SK-N-SH (cell line): Measurements from ENCODE around the gene PPP2R1B. TPM values are rescaled to one million over a fixed set of nuclear protein-coding genes. Genes with fewer than 3 reads are reported as not detected.

Experiments used
- CTCF ChIA-PET: fragments of 300-600, 350-600 bp; formaldehyde crosslinking; extraction: SDS; loops from one replicate; lab custom pipeline; 2021; lab: Yijun Ruan, JAX
- POLR2A ChIA-PET: fragments of 350-600 bp; sonication (Branson Sonifier 250); formaldehyde crosslinking; extraction: SDS; loops from one replicate; lab custom pipeline; 2020; ENCODE audit warnings: antibody characterized with exemption, inconsistent platforms; lab: Yijun Ruan, JAX
- DNase-seq: peaks from one replicate; pipeline ENCODE4 v3.0.0; 2012
- H2AFZ ChIP-seq: fragments of 200-600 bp; sonication (generic); 2 replicates; pipeline ENCODE4 v1.8.1; 2016; ENCODE audit warnings: antibody characterized with exemption, mild to moderate bottlenecking, low read depth
- H3F3A ChIP-seq: fragments of 200-600 bp; sonication (generic); replicated peaks from 2 replicates; pipeline ENCODE3; 2016; ENCODE audit warnings: antibody characterized with exemption, mild to moderate bottlenecking; ENCODE audit not compliant: insufficient read depth
- H3K27ac ChIP-seq, 2 experiments: fragments of 200-500 bp in 1 of 2; fragments of 200-600 bp in 1 of 2; sonication (Bioruptor generic) in 1 of 2; sonication (generic), shearing (Covaris generic) in 1 of 2; 2 replicates each; pipeline versions ENCODE4 v1.5.1 to v1.6.1; 2014 to 2016; ENCODE audit warnings: low read depth in 2 of 2, inconsistent platforms in 1 of 2, low read length in 1 of 2, mild to moderate bottlenecking in 1 of 2, mixed read lengths in 1 of 2
- H3K27me3 ChIP-seq: fragments of 200-600 bp; sonication (generic), shearing (Covaris generic); 2 replicates; pipeline ENCODE4 v1.6.1; 2016; ENCODE audit warnings: mixed run types; ENCODE audit not compliant: insufficient read depth
- H3K36me3 ChIP-seq, 2 experiments: fragments of 200-500 bp in 1 of 2; fragments of 200-600 bp in 1 of 2; sonication (Bioruptor generic) in 1 of 2; sonication (generic) in 1 of 2; replicated peaks in 1 of 2; 2 replicates each; pipeline versions ENCODE3 to v1.5.1; 2014 to 2016; ENCODE audit warnings: low read length in 1 of 2, mild to moderate bottlenecking in 1 of 2; ENCODE audit not compliant: insufficient read depth in 2 of 2, control insufficient read depth in 1 of 2
- H3K4me1 ChIP-seq, 2 experiments: fragments of 200-500 bp in 1 of 2; fragments of 200-600 bp in 1 of 2; sonication (Bioruptor generic) in 1 of 2; sonication (generic), shearing (Covaris generic) in 1 of 2; 2 replicates each; pipeline versions ENCODE4 v1.5.1 to v1.6.1; 2014 to 2016; ENCODE audit warnings: low read depth in 1 of 2, low read length in 1 of 2, mixed run types in 1 of 2; ENCODE audit not compliant: insufficient read depth in 2 of 2, control insufficient read depth in 1 of 2
- H3K4me2 ChIP-seq: fragments of 200-600 bp; sonication (generic), shearing (Covaris generic); 2 replicates; pipeline ENCODE4 v1.6.1; 2017; ENCODE audit warnings: mixed run types
- H3K4me3 ChIP-seq, 2 experiments: fragments of 200-500 bp in 1 of 2; fragments of 200-600 bp in 1 of 2; sonication (Bioruptor generic) in 1 of 2; sonication (generic), shearing (Covaris generic) in 1 of 2; 2 replicates each; pipeline versions ENCODE4 v1.5.1 to v1.8.1; 2014 to 2016; ENCODE audit warnings: low read depth in 2 of 2, inconsistent platforms in 1 of 2, low read length in 1 of 2, mild to moderate bottlenecking in 1 of 2, mixed read lengths in 1 of 2, moderate library complexity in 1 of 2
- H3K79me2 ChIP-seq: fragments of 200-600 bp; sonication (generic); 2 replicates; pipeline ENCODE4 v1.8.1; 2017; ENCODE audit warnings: mild to moderate bottlenecking; ENCODE audit not compliant: insufficient read depth
- H3K9ac ChIP-seq: fragments of 200-600 bp; sonication (generic); 2 replicates; pipeline ENCODE4 v1.6.1; 2017; ENCODE audit warnings: mixed run types
- H3K9me2 ChIP-seq: fragments of 200-600 bp; sonication (generic); 2 replicates; pipeline ENCODE4 v1.6.1; 2017; ENCODE audit warnings: mixed run types
- H3K9me3 ChIP-seq: fragments of 200-600 bp; sonication (generic); 2 replicates; pipeline ENCODE4 v1.6.1; 2017; ENCODE audit warnings: mixed run types, mild to moderate bottlenecking, moderate library complexity
- H4K20me1 ChIP-seq: fragments of 200-600 bp; sonication (generic); 2 replicates; pipeline ENCODE4 v1.6.1; 2017; ENCODE audit warnings: mild to moderate bottlenecking, mixed run types; ENCODE audit not compliant: insufficient read depth
- CHD2 ChIP-seq: fragments of 150-350 bp; IDR thresholded peaks from 2 replicates; pipeline ENCODE4 v1.6.1; 2018; ENCODE audit warnings: low read length; ENCODE audit not compliant: partially characterized antibody
- CTCF ChIP-seq: fragments of 200-600 bp; sonication (generic); IDR thresholded peaks from 2 replicates; pipeline ENCODE4 v1.6.1; 2017; ENCODE audit warnings: antibody characterized with exemption, mild to moderate bottlenecking, moderate library complexity
- EP300 ChIP-seq, 2 experiments: IDR thresholded peaks; 2 replicates each; pipeline versions ENCODE4 v1.4.0 to v1.6.1; 2012; ENCODE audit warnings: borderline replicate concordance in 1 of 2, low read depth in 1 of 2, low read length in 1 of 2
- FOSL2 ChIP-seq: IDR thresholded peaks from 2 replicates; pipeline ENCODE4 v1.4.0; 2012; ENCODE audit warnings: low read depth, mild to moderate bottlenecking, moderate library complexity, borderline replicate concordance
- GATA2 ChIP-seq: sonication (generic); formaldehyde crosslinking; IDR thresholded peaks from 2 replicates; pipeline ENCODE4 v1.5.0; 2020; ENCODE audit warnings: mild to moderate bottlenecking, missing genetic modification reagents
- JUND ChIP-seq: IDR thresholded peaks from 2 replicates; pipeline ENCODE4 v1.4.0; 2012
- MAX ChIP-seq: IDR thresholded peaks from 2 replicates; pipeline ENCODE4 v1.4.0; 2012; ENCODE audit warnings: low read depth
- MEF2A ChIP-seq: IDR thresholded peaks from 2 replicates; pipeline ENCODE4 v1.4.0; 2012; ENCODE audit warnings: low read depth, borderline replicate concordance
- NFIC ChIP-seq: IDR thresholded peaks from 2 replicates; pipeline ENCODE4 v1.4.0; 2012; ENCODE audit warnings: borderline replicate concordance
- RAD21 ChIP-seq: IDR thresholded peaks from 2 replicates; pipeline ENCODE4 v1.6.1; 2012; ENCODE audit warnings: mild to moderate bottlenecking, low read length
- RCOR1 ChIP-seq: fragments of 150-350 bp; IDR thresholded peaks from 2 replicates; pipeline ENCODE4 v1.6.1; 2017; ENCODE audit warnings: antibody characterized with exemption, low read length
- REST ChIP-seq: IDR thresholded peaks from 2 replicates; pipeline ENCODE4 v1.6.1; 2012; ENCODE audit warnings: mild to moderate bottlenecking, low read depth, low read length, moderate library complexity
- RFX5 ChIP-seq: IDR thresholded peaks from 2 replicates; pipeline ENCODE4 v1.6.1; 2012; ENCODE audit warnings: mild to moderate bottlenecking, improper control_type of control experiment, low read length
- SIN3A ChIP-seq: IDR thresholded peaks from 2 replicates; pipeline ENCODE4 v1.6.1; 2012; ENCODE audit warnings: low read depth, mild to moderate bottlenecking, low read length, moderate library complexity, borderline replicate concordance
- TCF12 ChIP-seq: IDR thresholded peaks from 2 replicates; pipeline ENCODE4 v1.4.0; 2012
- USF1 ChIP-seq: IDR thresholded peaks from 2 replicates; pipeline ENCODE4 v1.4.0; 2012; ENCODE audit warnings: low read depth, borderline replicate concordance
- ZBTB33 ChIP-seq: IDR thresholded peaks from 2 replicates; pipeline ENCODE4 v1.4.0; 2012; ENCODE audit warnings: low read depth, borderline replicate concordance
- WGBS: methylation state at CpG from one replicate; pipeline ENCODE4 v1.1.6; 2017; ENCODE audit warnings: low lambda C conversion rate; 5-methylcytosine and 5-hydroxymethylcytosine counted together
- polyA plus RNA-seq, 3 experiments: library from polyadenylated mRNA; depleted of rRNA; stranded (reverse); fragments of >200 nt; gene quantifications; 2 replicates each; pipeline ENCODE4 v1.2.3, GENCODE V29; 2012

The PPP2R1B gene
- polyA plus RNA-seq, 1 of the 3 experiments (the other 2 are of a cell fraction), result 25.9 TPM

- TF ChIP-seq TCF12 (peak; percentile 21; the same call in 1 of the 2 replicates), ZBTB33 (no peak)
- Histone ChIP-seq H3K79me2 (no peaks in the 10 kb centered on the region), H3K4me3 (no peak overlapping the region), H3K9me2 (no peaks in the 10 kb centered on the region), H3K4me2 (no peak overlapping the region), H3K27ac (peak overlapping the region in 1 of 2 experiments; percentile 81; a peak in 1 of 4 replicates), H3F3A (peaks cover 27% of the 10 kb centered on the region), H3K9me3 (no peaks in the 10 kb centered on the region), H2AFZ (no peak overlapping the region), H3K9ac (no peak overlapping the region), H3K27me3 (no peaks in the 10 kb centered on the region), H4K20me1 (no peaks in the 10 kb centered on the region), H3K36me3 (peaks cover 0 to 5% of the 10 kb centered on the region in 2 experiments), H3K4me1 (peaks cover 18 to 26% of the 10 kb centered on the region in 2 experiments; a peak in 3 of 4 replicates)
- ChIA-PET CTCF (interaction anchor here (0.6 to 2.9 kb wide), 9 partner anchors 12 to 229 kb away, joined by 3 to 11 read pairs (median 5); no protein-coding TSS in a partner anchor), POLR2A (no interaction called here)
- DNase-seq, result no peak
- 95% methylated on average over 7 of the region's 7 CpGs for WGBS
These were observed 29.3 kb upstream of the PPP2R1B start for GRCh38 chr11:111795334-111795985.

GRCh38 chr11:111793863-111794262 lies 27.7 kb upstream of the PPP2R1B start:
- CTCF ChIA-PET, result interaction anchor here (0.6 to 2.6 kb wide), 5 partner anchors 17 to 207 kb away, joined by 3 to 13 read pairs (median 8); no protein-coding TSS in a partner anchor
- Histone ChIP-seq H3K9me3 (no peaks in the 10 kb centered on the region), H2AFZ (no peak overlapping the region), H3F3A (peaks cover 27% of the 10 kb centered on the region), H3K79me2 (no peaks in the 10 kb centered on the region), H3K4me1 (peaks cover 18 to 26% of the 10 kb centered on the region in 2 experiments; a peak in 3 of 4 replicates), H3K27ac (peak overlapping the region; percentile 29 to 81; a peak in 3 of 4 replicates), H3K4me3 (no peak overlapping the region; a peak in 1 of 4 replicates), H3K27me3 (no peaks in the 10 kb centered on the region), H3K9ac (peak overlapping the region; percentile 15; the same call in 1 of the 2 replicates), H3K9me2 (no peaks in the 10 kb centered on the region), H4K20me1 (no peaks in the 10 kb centered on the region), H3K4me2 (peak overlapping the region; percentile 31; the same call in 1 of the 2 replicates), H3K36me3 (peaks cover 0 to 5% of the 10 kb centered on the region in 2 experiments)
- WGBS, result 12% methylated on average over 5 of the region's 5 CpGs
- POLR2A ChIA-PET, result no interaction called here
- peak; percentile 75 for DNase-seq
- TF ChIP-seq CTCF (no peak), SIN3A (0 out of 2 replicates have a peak, but pooled peaks have one; percentile 27), MAX (no peak), REST (no peak), USF1 (no peak), MEF2A (no peak), JUND (peak; percentile 25), RCOR1 (peak; percentile 99), GATA2 (CRISPR knock-in tag) (peak; percentile 96), RFX5 (no peak), NFIC (peak; percentile 51), RAD21 (peak; percentile 8; the same call in 1 of the 2 replicates), FOSL2 (peak; percentile 21; the same call in 1 of the 2 replicates), CHD2 (peak; percentile 82), EP300 (IDR thresholded peaks at IDR 0.05; ENCODE audit: borderline replicate concordance in 1 of 2, low read depth in 1 of 2, low read length in 1 of 2) (peak; percentile 19 to 85; a peak in 3 of 4 replicates)
